Femur (tissue), 1 donor: Measurements from ENCODE around the gene PRDM1.
"Not testable (repeated sequence)": the region's sequence is repeated elsewhere in the genome, so short reads cannot be mapped to it uniquely, and the experiment has no call there.

Source experiments
- DNase-seq: peaks from one replicate; pipeline ENCODE4 v3.0.0-alpha.2; 2017

The PRDM1 gene

DNA sequence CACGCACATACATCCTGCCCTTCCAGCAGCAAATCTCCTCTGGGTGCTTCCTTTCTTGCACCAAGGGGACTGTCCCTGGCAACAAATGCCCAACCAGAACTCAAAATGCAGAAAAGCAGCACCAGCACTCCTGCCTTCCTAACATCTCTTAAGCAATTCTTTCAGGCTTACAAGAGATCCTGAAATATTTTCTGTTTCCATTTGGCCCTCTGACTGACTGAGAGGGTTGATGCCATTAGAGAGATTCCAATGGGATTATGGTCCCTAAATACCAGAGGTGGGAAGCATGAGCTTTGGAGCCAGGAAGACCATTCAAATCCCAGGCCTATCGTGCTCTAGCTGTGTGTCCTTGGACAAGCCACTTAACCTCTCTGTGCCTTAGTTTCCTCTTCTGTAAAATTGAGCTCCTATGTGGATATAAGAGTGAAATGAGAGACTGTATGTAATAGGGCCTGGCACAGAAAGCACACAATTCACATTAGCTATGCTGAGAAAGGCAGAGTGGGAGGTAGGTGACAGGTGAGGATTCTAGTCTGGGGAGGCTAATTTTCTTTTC lies 56.8 kb downstream of the PRDM1 start:
- DNase-seq = no peak

DNA sequence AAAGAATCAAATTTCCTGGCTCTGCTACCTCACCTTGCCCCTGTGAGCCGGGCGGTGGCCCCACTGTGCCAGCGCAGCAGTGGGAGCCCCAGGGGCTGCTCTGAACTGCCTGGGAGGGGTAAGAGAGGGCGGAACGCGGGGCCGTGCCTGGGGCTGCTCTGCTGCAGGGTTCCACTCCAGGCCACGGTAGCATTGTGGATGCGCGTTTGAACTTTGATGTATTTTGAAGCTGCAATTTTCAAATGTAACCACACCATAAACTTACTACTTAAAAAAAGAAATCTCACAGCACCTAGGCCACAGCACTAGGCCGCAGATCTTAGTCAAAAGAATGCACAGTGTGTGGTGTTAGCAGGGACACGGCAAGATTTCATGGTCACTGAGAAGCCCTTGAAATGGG lies 57.5 kb downstream of the PRDM1 start:
- DNase-seq = no peak

DNA sequence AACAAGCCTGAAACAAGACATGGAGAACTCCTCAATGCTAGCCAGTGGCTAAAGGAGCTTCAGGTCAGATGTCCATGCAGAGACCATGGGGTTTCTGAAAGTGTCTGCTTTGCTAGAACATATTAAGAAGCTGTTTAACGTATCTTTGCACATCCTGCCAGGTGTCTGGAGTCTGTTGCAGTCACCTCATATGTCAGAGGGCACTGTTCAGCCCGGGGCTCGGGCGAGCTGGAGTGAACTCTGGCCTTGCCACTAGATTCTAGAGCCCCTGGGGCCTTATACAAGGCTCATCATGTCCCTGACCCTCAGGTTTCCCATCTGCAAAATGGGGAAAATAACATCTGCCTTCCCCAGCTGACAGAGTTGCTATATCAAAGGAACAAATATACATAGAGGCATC lies 59.0 kb downstream of the PRDM1 start:
- no peak for DNase-seq

DNA sequence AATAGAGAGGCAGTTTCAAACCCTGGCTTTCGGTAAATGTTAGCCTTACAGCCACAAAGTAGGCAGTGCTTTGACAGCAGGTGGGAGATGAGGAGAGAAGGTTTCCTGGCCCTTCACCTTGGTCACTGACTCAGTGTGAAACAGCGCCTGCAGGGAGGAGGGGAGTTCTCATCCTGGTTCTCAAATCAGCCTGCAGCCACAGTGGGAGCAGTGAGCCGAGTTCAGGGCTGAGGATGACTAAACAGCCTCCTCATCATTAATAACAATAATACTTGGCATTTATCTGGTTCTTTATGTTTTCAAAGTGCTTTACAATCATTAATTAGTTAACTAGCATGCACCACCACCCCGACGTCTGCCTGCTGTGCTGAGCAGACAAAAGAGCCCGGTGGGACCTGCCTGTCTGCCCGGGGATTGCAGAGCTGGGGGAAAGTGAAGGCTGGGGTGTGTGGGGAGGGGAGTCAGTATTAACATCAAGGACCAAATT lies 59.6 kb downstream of the PRDM1 start:
- DNase-seq = no peak

DNA sequence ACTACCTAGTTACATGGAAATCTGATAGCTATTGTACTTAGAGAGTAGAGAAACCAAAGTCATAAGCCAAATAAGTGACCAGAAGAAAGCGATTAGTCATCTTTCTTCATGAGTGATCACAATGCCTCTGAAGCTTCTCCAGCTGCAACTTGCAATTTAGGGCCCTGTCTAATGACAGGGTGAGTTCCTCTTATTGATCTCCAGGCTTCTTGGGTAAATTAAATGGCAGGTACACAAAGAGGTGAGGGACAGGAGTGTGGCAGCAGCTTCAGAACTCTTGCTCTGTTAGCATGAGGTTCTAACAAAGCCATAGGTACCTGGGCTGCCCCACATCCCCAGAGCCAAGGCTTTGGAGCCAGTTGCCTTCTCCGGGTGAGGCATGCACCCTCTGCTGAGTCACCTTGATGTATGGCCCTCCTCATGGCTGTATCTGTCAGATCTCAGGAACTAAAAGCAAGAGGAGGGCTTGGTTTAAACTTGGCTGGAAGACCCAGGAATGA lies 60.8 kb downstream of the PRDM1 start:
- DNase-seq = no peak

DNA sequence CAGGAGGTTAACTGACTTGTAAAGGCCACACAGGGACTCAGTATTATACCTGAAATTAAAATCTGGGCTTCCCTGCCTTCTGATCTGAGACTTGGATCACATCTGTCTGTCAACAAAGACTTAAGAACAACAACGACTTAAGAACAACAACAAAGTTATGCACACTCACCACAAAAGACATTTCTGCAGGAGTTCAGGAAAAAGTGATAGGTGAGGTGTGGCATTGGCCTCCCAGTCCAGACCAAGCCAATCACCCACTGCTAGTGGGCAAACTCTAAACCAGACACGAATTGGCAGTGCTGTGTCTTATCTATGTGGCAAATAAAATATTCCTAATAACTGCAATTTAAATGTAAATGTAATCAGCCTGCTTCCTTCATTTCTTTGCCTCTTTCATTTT lies 61.3 kb downstream of the PRDM1 start:
- no peak for DNase-seq

DNA sequence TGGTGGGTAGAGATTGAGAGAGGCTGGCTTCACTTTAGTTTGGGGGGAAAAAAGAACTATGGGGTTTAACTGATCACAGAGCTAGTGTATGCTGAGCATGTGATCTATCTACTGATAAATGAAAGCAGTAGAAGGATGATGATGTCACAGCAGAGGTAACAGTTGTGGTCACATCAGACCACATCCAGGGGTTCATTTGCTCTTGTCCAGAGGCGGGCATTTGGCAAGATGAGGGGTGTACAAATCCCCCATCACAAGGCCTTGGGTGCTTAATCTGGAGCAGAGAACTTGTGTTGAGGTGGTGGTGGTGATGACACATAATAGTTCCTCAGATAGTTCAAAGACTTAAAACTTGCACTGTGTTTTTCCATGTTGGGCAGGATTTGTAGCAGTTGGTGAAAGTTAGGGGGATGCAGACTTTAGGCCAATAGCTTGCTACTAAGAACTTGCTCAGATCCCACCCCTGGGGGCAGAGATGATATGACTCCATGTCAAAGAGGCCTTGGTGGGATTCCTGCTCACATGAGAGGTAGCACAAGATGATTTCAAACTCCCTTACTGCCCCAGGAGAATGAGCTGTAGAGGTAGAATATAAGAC lies 63.4 kb downstream of the PRDM1 start:
- DNase-seq = no peak

DNA sequence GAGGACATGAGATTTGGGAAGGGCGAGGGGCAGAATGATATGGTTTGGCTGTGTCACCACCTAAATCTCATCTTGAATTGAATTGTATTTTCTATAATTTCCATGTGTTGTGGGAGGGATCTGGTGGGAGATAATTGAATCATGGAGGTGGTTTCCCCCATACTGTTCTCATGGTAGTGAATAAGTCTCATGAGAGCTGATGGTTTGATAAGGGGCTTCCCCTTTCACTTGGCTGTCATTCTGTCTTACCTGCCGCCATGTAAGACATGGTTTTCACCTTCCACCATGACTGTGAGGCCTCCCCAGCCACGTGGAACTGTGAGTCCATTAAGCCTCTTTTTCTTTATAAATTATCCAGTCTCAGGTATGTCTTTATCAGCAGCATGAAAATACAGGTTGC lies 66.3 kb downstream of the PRDM1 start:
- DNase-seq = not testable (repeated sequence)

DNA sequence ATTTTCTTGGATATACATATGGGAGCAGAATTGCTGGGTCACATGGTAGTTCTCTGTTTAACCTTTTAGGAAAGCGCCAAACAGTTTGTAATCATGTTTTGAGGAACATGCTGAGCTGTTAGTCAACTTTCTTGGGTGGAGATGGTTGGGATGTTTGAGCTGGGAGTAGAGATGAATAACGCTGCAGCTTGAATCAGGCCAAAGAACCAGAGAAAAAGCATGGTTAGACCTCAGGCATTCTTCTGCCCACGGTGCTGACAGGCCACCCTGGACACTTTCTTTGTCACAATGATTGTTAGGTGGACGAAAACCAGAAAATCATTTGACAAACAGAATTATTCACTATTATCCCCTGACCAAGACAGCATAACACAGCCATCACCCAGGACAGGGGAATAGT lies 66.8 kb downstream of the PRDM1 start:
- DNase-seq = no peak

DNA sequence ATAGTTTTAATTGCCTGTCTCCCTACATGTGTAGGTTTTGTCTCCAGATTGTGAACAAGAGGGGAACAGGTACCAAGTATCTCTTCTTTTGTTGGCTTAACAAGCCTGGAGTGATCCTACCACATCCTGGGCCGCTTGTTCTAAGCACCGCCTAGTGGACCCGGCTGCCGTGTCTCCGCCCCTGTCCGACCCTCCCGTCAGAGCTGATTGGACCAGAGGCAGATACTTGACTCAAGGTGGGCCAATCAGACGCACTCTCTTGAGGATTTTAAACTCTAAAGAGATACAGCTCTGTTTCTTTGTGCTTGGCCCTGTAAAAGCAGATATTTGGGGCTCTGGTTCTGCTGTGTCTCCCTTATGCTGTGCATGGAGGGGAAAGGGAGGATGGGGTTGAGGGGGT lies 68.2 kb downstream of the PRDM1 start:
- no peak for DNase-seq

DNA sequence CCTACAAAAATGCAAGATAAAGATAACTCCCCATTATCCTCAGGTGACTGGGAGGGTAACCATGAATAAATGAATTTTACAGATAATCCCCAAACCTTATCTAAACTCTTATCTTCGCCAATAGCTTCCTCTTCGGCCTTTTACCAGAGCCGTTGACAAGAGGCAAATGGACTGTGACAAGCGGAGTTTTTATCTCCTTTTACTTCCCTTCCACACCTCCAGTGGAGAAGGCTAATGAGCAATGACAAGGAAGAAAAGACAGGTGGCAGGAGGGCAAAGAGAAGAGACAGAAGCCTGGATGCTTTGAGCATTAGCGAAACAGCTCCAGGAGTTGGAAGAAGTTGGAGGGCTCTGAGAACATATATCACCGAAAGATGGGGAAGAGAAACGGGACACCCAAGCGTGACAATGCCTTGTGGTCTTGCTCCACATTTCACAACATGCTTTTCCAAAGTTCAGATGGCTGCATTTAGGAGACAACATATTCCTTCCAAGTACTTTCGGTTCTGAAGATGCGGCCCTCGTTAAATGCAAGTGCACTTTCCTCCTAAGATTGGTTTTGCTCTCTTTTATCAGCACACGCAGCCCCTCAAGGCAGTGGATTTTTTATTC lies 69.2 kb downstream of the PRDM1 start:
- no peak for DNase-seq

DNA sequence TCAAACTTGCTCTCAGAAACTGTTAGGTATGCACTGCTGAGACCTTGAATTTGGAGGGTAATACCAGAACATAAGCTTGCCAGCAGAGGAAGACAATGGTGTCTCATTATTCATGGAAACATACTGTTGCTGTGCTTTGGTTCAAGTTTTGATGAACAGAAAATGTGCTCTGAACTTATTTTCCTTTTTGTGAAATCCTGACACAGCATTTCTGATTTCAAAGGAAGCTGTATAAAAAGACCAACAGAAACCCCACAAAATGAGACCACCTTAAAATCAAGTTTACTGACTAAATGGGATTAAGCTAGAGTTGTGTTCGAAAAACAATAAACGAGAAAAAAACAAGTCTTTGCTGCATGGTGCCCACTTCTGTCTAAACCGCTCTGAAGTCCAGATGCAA lies 70.3 kb downstream of the PRDM1 start:
- no peak for DNase-seq

DNA sequence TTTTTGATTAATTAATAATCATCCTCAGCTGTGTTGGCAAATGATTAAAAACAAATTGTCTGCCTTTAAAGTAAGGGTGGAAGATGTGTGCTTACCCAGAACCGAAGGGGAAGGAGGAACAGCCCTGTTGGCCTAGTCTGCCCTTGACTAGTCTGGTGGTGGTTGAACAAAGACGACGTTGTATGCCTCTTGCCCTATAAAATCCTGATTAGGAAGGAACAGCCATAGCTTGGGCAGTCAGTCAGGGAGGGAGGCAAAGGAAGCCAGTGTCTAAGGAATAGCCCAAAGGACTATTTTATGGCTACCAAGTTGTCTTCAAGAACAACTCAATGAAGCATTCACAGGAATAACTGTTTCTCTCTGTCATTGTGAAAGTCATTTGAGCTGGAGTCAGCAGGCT lies 70.7 kb downstream of the PRDM1 start:
- DNase-seq = no peak

DNA sequence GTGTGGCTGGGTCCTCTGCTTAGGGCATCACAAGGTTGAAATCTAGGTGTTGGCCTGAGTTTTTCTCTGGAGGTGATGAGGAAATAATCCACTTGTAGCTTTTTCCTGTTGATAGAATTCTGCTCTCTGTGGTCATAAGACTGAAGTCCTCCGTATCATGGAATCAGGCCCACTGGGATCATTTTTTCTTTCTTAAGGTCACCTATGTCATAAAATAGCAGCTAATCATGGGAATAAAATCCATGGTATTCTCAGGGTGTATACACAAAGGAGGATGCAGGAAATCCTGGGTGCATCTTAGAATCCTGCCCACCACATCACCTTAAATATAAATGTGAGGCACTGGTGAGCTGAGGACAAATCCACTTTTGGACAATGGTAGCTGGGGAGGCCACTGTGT lies 72.7 kb downstream of the PRDM1 start:
- no peak for DNase-seq
